ENCODE measurements around the gene SLC16A8.

SLC16A8 gene

GRCh38 chr22:38111925-38112355, 28.0 kb upstream of the SLC16A8 start:
- DNase-seq: no peak

GRCh38 chr22:38110863-38111852, 27.2 kb upstream of the SLC16A8 start:
- no peak for DNase-seq

- DNase-seq: no peak
Observed at GRCh38 chr22:38110008-38110862, 26.3 kb upstream of the SLC16A8 start, which contains the start of gene BAIAP2L2. TSS of gene BAIAP2L2 (minus strand) at chr22:38110684. CDS start at chr22:38110525, 159 bp downstream.

- DNase-seq: no peak
Observed at GRCh38 chr22:38109371-38110001, 25.5 kb upstream of the SLC16A8 start.

DNA sequence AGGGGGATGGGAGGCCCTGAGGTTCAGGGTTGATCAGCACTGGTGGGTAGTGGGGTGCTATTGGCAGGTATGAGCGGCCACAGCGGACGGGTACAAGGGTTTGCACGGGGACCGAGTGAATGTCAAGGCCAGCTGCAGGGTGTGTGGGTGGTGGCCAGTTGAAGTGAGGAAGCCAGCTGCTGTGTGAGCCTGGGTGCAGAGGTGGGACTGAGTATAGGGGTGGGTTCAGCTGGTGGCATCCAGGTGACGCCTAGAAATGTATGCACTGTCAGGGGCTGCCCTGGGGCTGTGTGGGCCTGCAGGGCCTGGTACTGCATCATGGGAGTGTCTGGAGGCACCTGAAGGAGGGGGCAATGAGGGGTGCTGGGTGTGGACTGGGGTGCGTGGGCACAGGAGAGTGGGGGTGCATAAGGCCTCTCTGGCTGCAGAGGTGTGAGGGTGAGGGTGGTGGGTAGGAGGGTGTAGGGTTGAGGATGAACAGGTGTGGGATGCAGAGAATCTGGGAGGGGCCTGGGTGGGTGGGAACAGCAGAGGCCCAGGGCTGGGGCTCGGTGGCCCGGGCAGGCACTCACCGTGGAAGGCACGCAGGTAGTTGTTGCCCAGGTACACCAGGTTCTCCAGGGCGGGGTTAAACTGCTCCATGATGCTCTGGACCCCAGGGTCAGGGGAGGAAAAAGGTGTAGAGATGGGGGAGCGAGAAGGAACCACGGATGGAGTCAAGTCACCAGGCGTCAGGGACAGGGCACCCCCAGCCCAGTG, 24.8 kb upstream of the SLC16A8 start:
- DNase-seq: no peak

GRCh38 chr22:38107692-38108515, 23.9 kb upstream of the SLC16A8 start:
- DNase-seq: no peak

- no peak for DNase-seq
Observed at GRCh38 chr22:38106814-38107578, 23.0 kb upstream of the SLC16A8 start.

DNA sequence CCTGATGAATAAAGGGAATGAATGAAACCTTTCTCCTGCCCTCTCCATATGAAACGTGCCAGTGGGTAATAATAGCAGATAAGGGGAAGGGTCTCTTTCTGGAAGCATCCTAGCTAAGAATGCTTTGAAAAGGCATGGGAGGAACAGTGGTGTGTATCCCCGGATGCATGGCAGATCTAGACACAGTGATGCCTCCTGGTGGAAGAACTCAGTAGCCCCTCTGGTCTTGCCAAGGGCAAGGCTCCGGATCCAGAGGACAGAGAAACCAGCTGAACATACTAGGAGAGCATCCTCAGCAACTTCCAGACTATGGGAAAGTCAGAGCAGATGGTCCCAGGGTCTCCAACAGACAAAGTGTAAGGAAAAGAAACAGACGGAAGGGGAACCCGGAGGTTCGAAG, 20.1 kb upstream of the SLC16A8 start:
- DNase-seq: no peak

DNA sequence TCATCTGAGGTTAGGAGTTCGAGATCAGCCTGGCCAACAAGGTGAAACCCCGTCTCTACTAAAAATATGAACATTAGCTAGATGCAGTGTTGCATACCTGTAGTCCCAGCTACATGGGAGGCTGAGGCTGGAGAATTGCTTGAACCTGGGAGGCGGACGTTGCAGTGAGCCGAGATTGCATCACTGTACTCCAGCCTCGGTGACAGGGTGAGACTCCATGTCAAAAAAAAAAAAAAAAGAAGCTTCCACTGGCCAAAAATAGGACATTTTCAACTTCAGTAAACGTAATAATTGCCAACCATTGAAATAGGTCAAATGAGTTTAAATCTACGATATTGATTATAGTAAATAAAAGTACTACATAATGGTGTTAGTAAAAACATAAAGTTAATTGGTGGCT, 19.7 kb upstream of the SLC16A8 start:
- DNase-seq: no peak

DNA sequence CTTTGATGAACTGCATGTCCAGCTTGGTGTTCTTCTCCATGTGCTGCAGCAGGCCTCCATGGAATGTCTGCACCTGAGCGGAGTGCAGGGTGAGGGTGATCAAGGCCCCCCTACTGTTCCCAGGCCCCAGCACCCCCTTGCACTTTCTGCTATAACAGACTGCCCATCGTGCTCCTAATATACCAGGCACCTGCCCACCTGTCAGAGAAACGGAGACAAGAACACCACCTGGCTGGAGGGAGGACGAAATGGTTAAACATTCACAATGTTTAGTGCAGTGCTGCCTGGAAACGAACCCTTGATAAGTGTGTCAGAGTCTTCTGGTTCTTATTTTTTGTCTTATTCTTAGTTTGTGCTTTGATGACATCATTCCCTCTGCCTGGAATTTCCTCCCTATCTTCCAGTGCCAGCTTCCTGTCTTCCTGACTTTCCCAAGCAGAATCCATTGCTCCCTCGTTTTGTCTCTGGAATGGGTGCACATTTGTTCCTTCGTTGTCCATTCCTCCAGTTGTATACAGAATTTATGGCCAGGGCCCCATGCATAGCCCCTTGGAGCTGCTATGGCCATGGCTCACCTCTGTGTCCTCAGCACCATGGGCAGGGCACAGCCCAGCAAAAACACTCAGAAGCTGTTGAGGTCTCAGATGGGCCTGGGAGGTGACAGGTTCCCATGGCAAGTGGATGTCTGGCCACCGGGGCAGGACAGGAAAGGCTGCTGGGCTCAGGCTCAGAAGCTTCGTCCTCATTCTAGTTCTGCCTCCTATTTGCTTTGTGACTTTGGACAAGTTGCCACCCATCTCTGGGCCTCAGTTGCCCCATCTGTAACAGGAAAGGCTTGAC, 14.6 kb upstream of the SLC16A8 start:
- DNase-seq: no peak

GRCh38 chr22:38097557-38098409, 13.8 kb upstream of the SLC16A8 start:
- DNase-seq: no peak

DNA sequence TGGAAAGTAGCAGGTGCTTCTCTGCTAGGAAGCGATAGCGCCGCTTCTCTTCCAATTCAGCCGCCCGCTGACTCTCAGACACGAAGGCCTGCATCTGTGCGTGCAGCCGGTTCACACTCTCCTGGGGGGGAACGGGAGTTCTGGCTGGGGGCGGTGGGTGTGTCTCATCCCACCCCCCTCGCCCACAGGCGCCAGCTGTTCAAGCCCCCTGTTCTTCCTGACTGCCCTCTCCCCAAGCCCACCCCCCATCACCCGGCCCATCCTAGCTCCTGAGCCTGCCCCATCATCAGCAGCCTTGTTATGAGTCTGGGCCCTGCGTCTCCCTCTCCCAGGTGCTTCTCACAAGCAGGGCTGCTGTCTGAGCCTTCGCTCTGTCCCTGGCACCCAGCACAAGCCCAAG, 13.1 kb upstream of the SLC16A8 start:
- DNase-seq: no peak

DNA sequence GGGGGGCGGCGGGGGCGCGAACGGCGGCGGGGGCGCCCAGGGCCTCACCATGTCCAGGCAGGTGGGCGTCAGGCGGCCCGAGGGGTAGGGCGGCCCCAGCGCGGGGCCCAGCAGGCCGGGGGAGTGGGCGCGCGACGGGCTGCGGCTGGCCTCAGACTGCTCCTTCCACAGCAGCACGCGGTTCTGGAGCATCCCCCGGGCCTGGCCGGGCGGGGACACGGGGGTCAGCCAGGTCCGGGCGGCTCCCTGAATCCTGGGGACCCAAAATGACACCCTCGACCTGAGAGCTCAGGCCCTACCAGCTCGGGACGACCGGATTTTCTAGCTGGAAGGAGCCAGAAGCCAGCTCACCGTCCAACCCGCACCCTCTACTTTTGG, 5.5 kb upstream of the SLC16A8 start:
- no peak for DNase-seq

DNA sequence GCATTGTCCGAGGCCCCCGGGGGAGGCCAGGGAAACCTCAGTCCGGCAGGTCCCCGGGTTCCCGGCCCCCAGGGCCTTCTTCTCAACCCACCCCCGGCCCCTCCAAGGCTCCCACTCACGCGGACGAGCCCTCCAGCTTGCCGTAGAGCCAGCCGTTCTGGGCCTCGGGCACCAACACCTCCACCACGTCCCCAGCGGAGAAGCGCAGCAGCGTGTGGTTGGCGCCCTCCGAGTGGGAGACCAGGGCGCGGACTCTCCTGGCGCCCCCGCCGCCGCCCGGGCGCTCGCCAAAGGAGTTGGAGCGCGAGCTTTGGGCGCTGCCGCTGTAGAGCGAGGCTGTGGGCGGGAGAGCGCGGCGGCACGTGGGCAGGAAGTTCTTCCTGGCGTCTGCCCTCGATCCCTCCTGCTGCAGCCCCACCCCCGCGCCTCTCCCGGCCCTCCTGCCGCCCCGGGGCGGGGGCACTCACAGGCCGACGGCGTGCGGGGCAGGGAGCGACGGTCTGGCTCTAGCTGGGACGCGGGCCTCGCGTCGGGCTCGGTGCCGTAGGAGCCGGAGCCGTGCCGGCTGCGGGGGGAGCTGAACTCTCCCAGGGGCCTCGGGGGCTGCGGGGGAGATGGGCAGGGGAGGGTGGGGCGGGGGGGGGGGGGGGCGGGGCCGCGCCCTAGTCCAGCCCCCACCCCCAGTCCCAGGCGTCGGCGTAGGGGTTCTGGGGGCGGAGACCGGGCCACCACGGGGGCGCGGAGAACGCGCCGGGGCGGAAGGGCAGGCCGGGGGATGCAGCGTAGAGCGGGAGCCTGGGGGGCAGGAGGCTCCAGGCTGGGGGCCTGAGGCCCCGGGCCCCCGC, 4.9 kb upstream of the SLC16A8 start:
- DNase-seq: no peak

DNA sequence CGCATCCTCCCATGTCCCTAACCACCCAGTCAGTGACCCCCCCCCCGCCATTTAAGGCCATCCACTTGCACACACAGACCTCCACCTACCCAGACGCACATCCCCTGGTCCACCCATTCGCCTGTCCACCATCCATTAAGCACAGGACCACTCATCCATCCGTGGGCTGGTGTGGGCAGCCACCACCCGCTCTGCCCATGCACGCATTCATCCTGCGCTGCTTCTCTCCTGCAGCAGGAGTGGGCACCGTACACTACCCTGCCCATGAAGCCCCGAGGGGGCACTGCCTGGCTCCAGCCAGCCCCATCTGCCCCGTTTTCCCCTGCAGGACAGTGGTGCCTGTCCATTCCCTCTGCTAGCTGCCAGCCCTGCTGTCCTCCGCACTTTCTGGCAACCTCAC, 3.9 kb upstream of the SLC16A8 start:
- no peak for DNase-seq

DNA sequence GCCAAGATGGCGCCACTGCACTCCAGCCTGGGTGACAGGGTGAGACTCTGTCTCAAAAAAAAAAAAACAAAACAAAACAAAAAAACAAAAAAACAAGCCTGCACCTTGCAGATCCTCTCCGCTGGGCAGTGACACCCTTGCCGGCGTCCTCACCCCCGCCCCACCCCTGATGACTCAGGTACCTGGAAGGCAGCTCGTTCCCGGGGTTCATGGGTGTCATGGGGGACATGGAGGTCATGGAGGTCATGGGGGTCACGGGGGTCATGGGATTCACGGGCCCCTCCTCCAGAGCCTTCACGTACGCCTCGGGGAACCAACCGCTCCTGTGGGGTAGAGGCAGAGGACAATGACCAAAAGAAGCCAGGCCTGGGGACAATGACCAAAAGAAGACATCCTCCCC, 3.0 kb upstream of the SLC16A8 start:
- no peak for DNase-seq

DNA sequence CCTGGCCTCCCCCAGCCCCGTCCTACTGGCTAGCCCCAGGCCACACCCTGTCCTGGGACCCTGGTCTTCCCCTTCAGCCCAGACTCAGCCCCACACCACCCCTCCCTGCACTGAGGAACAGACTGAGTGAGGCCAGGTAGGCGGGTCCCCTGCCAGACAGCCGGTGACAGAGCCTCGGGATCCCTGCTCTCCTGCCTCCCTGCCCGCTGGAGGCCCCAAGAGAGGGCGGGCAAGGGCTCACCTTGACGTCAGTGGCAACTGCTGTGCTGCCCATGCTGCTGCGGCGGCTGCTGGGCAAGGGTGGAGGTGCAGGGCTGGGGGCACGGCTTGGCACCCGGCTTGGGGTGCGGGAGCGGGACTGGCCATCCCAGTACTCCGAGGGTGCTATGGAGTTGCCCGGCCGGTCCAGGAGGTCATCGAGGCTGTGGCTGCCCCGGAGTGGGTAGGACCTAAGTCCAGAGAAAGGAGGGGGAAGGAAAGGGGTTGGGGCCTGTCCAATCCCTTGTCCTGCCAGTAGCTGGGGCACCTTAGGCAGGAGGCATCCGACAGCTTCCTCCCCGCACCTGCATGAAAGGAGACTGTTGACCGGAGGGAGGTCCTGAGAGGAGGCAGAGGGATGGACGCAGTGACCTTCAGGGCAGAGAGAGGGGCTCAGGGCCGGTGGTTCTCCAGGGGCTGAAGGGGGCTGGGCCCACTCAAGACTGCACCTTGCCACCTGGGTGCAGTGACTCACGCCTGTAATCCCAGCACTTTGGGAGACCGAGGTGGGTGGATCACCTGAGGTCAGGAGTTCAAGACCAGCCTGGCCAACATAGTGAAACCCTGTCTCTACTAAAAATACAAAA, 2.2 kb upstream of the SLC16A8 start:
- no peak for DNase-seq
